Right forelimb (tissue), 1 donor: Measurements from ENCODE around the gene SOD2.
"Not testable (repeated sequence)": the region's sequence is repeated elsewhere in the genome, so short reads cannot be mapped to it uniquely, and the experiment has no call there.

ENCODE experiments used
- DNase-seq: peaks from one replicate; pipeline ENCODE4 v3.0.0-alpha.2; 2018

The SOD2 gene

GRCh38 chr6:159693128-159693893 lies at the start of gene SOD2:
Gene SOD2 (minus strand): TSS chr6:159693241. CDS start chr6:159693167, 74 bp downstream.
- peak; percentile 92 for DNase-seq

GRCh38 chr6:159742165-159742564 lies 49.1 kb upstream of the SOD2 start:
- DNase-seq = no peak

GRCh38 chr6:159739341-159739740 lies 46.3 kb upstream of the SOD2 start:
- DNase-seq = no peak

- DNase-seq = no peak
These were observed 43.9 kb upstream of the SOD2 start for GRCh38 chr6:159736908-159737307.

GRCh38 chr6:159733395-159733794 lies 40.4 kb upstream of the SOD2 start:
- not testable (repeated sequence) for DNase-seq

- not testable (repeated sequence) for DNase-seq
These were observed 39.5 kb upstream of the SOD2 start for GRCh38 chr6:159732550-159732949.

DNA sequence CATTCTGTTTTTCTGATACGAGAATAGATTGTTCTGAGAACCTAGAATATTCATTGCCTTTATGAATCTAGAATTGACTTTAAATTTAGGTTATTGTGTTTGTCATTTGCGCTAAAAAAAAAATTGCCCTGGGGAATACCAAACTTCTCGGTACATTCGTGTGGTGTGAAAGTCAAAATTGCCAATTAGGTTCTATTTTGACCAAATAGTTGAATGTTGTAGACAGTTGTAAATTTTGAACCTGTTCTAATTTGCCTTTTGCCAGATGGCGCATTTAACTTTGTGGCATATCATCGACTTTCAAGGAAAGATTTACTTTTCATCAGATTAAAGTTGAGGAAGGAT lies 37.3 kb upstream of the SOD2 start:
- no peak for DNase-seq

DNA sequence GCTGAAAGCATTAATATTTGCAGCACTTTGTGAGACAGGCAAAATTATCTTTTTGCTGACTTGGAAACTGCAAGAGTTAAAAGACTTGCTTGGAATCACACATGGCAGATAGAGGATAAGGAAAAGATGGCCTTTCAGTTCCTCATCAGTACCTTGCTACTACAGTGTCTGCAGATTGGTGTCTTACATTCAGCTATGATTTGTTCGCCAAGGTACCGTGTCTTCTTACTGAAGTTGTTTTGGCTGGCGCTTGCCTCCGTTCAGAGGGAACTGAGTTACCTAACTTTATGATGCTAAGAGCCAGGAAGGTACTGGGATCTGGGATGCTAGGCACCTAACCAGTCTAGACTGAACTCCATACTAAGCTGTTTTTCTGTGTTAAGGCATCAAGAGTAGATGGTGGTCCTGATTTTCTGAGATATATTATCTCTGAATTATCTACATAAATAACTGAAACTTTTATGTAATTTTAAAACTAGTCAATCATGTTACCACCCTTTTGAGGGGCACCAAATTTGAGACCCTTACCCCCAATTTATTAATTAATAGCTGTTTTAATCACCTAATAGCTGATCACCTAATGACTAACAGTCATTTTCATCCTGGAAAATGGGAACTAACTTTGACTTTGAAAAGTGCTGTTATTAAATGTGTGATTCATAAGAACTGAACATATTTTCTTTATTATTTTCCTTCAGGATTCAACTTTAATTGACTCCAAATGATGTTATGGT lies 36.7 kb upstream of the SOD2 start:
- DNase-seq = no peak

GRCh38 chr6:159728531-159728964 lies 35.5 kb upstream of the SOD2 start:
- no peak for DNase-seq

DNA sequence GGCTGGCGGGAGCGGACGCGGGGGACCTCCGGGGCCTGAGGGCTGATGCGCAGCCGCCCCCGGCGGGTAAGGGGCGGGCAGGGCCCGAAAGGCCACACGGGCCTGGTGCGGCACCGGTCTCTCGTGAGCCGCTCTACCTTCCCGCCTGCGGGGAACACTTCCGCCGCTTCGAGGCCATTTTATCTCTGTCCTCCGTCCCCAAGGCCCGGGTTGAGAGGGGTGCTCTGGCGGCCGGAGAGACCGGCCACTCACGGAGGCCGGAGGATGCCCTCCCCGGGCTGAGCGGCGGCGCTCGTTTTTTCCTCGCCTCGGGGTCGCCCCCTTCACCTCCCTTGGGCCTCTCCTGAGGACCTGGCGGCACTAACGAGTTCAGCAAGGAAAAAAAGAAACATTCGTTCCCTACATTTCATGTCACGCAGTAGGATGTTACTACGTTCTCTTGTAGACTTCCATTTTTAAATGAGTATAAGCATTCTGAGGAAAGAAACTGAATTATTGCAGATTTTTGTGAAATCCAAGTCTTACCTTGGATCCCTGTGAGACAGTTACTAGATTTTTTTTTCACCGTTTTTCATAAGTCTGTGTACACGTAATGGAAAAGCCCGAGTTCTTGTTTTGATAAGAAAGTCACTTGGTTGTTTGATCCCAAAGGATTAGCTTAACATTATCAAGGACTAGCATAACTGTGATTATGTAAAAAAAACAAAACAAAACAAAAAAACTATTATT lies 34.8 kb upstream of the SOD2 start:
- peak; percentile 81 for DNase-seq

GRCh38 chr6:159726918-159727716 lies 34.1 kb upstream of the SOD2 start, which contains the start of gene WTAP:
Gene WTAP (plus strand): TSS chr6:159727506. CDS start chr6:159736266, 8,760 bp downstream.
- DNase-seq = peak; percentile 97

GRCh38 chr6:159726255-159726917 lies 33.3 kb upstream of the SOD2 start:
- no peak for DNase-seq

- not testable (repeated sequence) for DNase-seq
These were observed 32.2 kb upstream of the SOD2 start for GRCh38 chr6:159725208-159725607.

DNA sequence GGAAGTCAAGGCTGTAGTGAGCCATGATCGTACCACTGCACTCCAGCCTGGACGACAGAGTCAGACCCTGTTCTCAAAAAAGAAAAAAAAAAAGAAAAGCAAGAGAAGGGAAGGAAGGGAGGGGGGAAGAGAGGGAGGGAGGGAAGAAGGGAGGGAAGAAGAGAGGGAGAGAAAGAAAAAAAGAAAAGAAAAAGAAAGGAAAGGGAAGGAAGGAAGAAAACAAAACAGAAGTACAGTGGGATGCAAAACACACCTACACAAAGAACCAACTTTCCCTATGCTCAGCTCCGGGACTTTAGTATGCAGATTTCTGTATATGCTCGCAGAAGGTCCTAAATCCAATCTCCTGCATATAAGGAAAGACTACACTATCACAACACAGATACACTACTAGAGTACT lies 31.7 kb upstream of the SOD2 start:
- DNase-seq = no peak

DNA sequence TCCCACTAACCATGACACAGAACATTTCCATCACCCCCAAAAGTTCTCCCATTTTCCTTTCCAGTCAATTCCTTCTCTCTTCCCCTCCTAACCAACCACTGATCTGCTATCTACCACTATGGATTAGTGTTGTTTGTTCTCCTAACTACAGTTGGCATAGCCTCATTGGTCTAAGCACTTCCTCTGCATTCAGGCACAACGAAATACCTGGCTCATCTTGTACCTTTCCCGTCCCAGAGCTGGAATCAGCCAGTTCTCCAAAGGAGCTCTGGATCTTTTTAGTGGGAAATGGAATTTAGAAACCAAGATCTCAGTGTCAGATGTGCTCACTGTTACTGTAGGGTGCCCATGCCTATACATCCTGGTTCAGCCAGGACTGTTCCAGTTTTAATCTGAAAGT lies 30.2 kb upstream of the SOD2 start:
- DNase-seq = no peak

DNA sequence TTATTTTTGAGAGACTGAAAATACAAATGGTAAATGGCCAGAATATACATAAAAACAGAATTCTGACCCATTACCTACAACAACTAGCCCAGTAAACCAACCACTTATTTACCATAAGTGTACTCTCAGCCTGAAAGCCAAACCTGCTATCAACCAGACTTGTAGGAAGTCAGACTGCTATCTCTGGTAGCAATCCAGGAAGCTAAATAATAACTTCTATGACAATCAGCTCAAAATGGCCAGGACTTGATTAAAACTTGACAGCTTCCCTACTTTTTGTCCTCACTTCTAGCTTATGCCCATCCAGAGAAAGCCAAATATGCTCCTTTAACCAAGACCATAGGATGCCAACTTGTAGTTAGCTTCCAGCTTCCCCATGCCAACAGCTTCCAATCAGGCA lies 29.6 kb upstream of the SOD2 start:
- no peak for DNase-seq

GRCh38 chr6:159721981-159722380 lies 28.9 kb upstream of the SOD2 start:
- not testable (repeated sequence) for DNase-seq

DNA sequence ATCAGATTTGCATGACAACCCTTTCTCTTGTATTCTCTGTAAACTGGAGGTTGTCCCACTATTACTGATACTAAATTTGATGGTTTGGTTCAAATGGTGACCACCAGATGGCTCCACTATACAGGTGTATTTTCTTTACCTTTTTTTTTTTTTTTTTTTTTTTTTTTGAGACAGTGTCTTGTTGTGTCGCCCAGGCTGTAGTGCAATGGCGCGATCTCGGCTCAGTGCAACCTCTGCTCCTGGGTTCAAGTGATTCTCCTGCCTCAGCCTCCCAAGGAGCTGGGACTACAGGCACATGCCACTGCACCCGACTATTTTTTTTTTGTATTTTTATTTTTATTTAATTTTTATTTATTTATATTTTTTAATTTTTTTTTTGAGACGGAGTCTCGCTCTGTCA lies 27.7 kb upstream of the SOD2 start:
- no peak for DNase-seq

GRCh38 chr6:159719287-159719686 lies 26.2 kb upstream of the SOD2 start:
- DNase-seq = no peak

DNA sequence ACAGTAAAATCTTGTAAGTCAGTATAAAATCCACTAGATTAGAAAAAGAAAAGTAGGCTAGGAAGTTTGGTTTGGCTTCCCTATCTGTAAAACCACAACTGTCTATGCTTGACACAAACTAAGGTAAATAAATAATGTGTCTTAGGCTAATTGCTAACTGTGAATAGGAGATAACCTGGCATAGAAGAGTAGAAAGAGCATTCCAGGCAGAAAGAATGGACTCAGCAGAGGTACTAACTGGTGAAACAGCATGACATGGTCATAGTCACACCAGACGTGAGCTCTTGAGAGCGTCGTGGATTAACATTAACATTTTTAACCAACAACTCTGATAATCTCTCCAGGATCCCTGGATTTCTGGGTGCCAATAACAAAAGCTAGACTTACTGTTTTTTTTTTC lies 25.6 kb upstream of the SOD2 start:
- no peak for DNase-seq

GRCh38 chr6:159716247-159717096 lies 23.4 kb upstream of the SOD2 start:
- no peak for DNase-seq
